Measurements from ENCODE around the gene MTMR8. TPM values are rescaled to one million over a fixed set of nuclear protein-coding genes. Genes with fewer than 3 reads are reported as not detected.

The MTMR8 gene
- total RNA-seq, 1 experiment from 2014 or later: 1.1 TPM

GRCh38 chrX:64265265-64265664 is 130.0 kb downstream of the MTMR8 start:
- ATAC-seq (no peak), DNase-seq (ENCODE audit: low read depth, low spot score) (no peak)
- TF ChIP-seq EGR1 (IDR thresholded peaks at IDR 0.05; ENCODE audit: low read depth) (no peak), EZH2 (IDR thresholded peaks at IDR 0.05) (no peak), SIN3A (IDR thresholded peaks at IDR 0.05; ENCODE audit: low read depth) (no peak), MAX (IDR thresholded peaks at IDR 0.05) (no peak), POLR2A (IDR thresholded peaks at IDR 0.05; ENCODE audit: borderline replicate concordance, extremely low read depth, insufficient read depth, insufficient read length) (no peak), REST (IDR thresholded peaks at IDR 0.05; ENCODE audit: low read depth) (no peak), RAD21 (IDR thresholded peaks at IDR 0.05; ENCODE audit: low read depth) (no peak), POLR2AphosphoS5 (IDR thresholded peaks at IDR 0.05; ENCODE audit: low read depth, low read length) (no peak), TCF7L2 (IDR thresholded peaks at IDR 0.05; ENCODE audit: borderline replicate concordance, extremely low read depth, insufficient read depth, insufficient read length) (no peak), JUND (IDR thresholded peaks at IDR 0.05) (no peak), YY1 (IDR thresholded peaks at IDR 0.05; ENCODE audit: extremely low read depth, insufficient replicate concordance, low read depth, low read length) (no peak)
- no peak overlapping the region for H2AFZ ChIP-seq (ENCODE audit: low read depth, low read length, poor library complexity, severe bottlenecking)
- H4K20me1 ChIP-seq (ENCODE audit: insufficient read depth): no peaks in the 10 kb centered on the region; the same call in 1 of the 2 replicates
- intact Hi-C loops (cut with micrococcal nuclease): no loop called here
- no peaks in the 10 kb centered on the region for H3K4me1 ChIP-seq (ENCODE audit: control insufficient read depth in 1 of 2, insufficient read depth in 2 of 2, low read length in 2 of 2)
- ChIA-PET RAD21 (ENCODE audit: low non-redundant PET in 1 of 2, low total read pairs in 2 of 2, uncharacterized antibody in 2 of 2, unreplicated experiment in 2 of 2) (no interaction called here), CTCF (no interaction called here), POLR2A (no interaction called here)
- H3K27me3 ChIP-seq (ENCODE audit: insufficient read depth, low read length): no peaks in the 10 kb centered on the region
- H3K79me2 ChIP-seq (ENCODE audit: insufficient read depth, low read length): no peaks in the 10 kb centered on the region
- H3K4me2 ChIP-seq (ENCODE audit: low read length): no peak overlapping the region
- H3K9me2 ChIP-seq (ENCODE audit: insufficient read depth): no peaks in the 10 kb centered on the region
- H3K27ac ChIP-seq (ENCODE audit: low read depth, low read length): no peak overlapping the region
- BruUV-seq (replicated peaks): no TSS peak
- no peak overlapping the region for H3K4me3 ChIP-seq (replicated peaks in 1 of 2; ENCODE audit: low read depth in 1 of 2, low read length in 2 of 2)
- H3K36me3 ChIP-seq (ENCODE audit: control insufficient read depth in 1 of 2, insufficient read depth in 2 of 2, low read length in 2 of 2): no peaks in the 10 kb centered on the region
- no peak overlapping the region for H3K9ac ChIP-seq (ENCODE audit: low read length)
- no peaks in the 10 kb centered on the region for H3K9me3 ChIP-seq (ENCODE audit: control insufficient read depth in 1 of 2, insufficient read depth in 1 of 2, low read depth in 1 of 2, low read length in 2 of 2)
